D721Med (cell line): ENCODE measurements around the gene HIP1R.
A peak's percentile ranks its signal among the peaks of the same experiment; 100 is the strongest.

Source experiments
- DNase-seq: peaks from one replicate; pipeline ENCODE4 v3.0.0; 2011; ENCODE audit warnings: low spot score; ENCODE audit not compliant: insufficient read length
- FAIRE-seq: peaks from 2 replicates; lab custom pipeline; 2011; peaks lifted over from hg19 to GRCh38; lab: Jason Lieb, UNC
- CTCF ChIP-seq: IDR thresholded peaks from 2 replicates; pipeline ENCODE4 v1.5.1; 2012; ENCODE audit warnings: mild to moderate bottlenecking, control low read depth; ENCODE audit not compliant: insufficient read depth; ENCODE audit errors: missing control alignments

HIP1R gene

GRCh38 chr12:122834921-122835749 lies at the start of gene HIP1R:
Gene HIP1R, plus strand, starts transcription at chr12:122835457. Its CDS starts 94 bp downstream, at chr12:122835551.
- FAIRE-seq = no peak
- no peak for TF ChIP-seq CTCF
- no peak for DNase-seq

- TF ChIP-seq CTCF = no peak
- no peak for FAIRE-seq
- no peak for DNase-seq
These were observed 49.8 kb upstream of the HIP1R start for GRCh38 chr12:122785503-122785902.

- TF ChIP-seq CTCF = no peak
- FAIRE-seq (no peak), DNase-seq (no peak)
These were observed 46.9 kb upstream of the HIP1R start for GRCh38 chr12:122788387-122788786.

- no peak for DNase-seq
- FAIRE-seq = peak; percentile 95
- TF ChIP-seq CTCF = no peak
These were observed 45.6 kb upstream of the HIP1R start for GRCh38 chr12:122789637-122790036.

- DNase-seq = no peak
- TF ChIP-seq CTCF = no peak
- no peak for FAIRE-seq
These were observed 44.7 kb upstream of the HIP1R start for GRCh38 chr12:122790393-122791075.

GRCh38 chr12:122793685-122794106 lies 41.6 kb upstream of the HIP1R start:
- peak; percentile 68 for TF ChIP-seq CTCF
- FAIRE-seq (peak; percentile 82), DNase-seq (no peak)

GRCh38 chr12:122795807-122796206 lies 39.5 kb upstream of the HIP1R start:
- no peak for FAIRE-seq
- TF ChIP-seq CTCF = no peak
- no peak for DNase-seq
